GM12875 (cell line): ENCODE measurements around the gene HOXC6.

Experiments used
- H3K4me3 ChIP-seq: one replicate; pipeline ENCODE4 v1.5.1; 2011; ENCODE audit warnings: low read depth, low read length, control low read depth
- TF ChIP-seq, protein P1 (sequence below): IDR thresholded peaks from 2 replicates; pipeline ENCODE4 v1.5.1; 2011; ENCODE audit warnings: low read depth, mild to moderate bottlenecking, control low read depth, inconsistent platforms, low read length, moderate library complexity, borderline replicate concordance; ENCODE audit not compliant: insufficient read depth

HOXC6 gene

DNA sequence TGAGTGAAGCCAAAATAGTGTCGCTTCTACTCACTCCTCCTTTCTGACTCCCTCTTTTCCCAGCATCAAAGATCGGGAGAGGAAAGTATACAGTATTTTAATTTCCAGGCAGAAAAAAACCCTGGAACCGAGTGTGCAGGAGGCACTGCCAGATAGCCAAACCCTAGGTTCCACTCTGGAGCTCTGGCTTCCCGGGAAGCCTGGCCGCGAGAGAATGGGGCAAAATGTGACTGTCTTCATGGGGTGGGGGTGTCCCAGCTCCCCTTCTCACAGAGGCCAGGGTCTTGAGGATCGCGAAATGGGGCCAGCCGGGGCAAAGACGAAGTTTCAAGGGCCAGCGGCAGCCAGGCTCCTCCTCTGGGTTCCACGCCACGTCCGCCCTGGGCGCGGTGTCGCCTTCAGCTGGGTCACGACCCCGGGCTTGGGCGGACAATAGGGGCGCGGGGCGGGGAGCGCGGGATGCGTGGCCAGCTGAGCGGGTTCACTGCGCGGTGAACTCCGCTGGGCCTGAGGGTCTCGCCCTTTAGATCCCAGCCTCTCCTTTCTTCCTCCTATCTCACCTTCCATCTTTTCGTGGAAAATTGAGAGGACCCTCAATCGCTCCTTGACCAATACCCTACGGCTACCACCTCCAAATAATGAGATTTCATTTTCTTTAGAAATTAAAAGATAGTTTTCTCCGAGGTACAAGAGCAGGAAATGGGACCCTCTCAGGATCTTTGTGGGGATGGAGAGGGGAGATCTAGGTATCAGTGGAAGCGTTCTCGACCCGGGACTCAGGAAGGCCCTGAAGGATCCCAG lies 32.1 kb downstream of the HOXC6 start:
- TF ChIP-seq, protein P1, sequence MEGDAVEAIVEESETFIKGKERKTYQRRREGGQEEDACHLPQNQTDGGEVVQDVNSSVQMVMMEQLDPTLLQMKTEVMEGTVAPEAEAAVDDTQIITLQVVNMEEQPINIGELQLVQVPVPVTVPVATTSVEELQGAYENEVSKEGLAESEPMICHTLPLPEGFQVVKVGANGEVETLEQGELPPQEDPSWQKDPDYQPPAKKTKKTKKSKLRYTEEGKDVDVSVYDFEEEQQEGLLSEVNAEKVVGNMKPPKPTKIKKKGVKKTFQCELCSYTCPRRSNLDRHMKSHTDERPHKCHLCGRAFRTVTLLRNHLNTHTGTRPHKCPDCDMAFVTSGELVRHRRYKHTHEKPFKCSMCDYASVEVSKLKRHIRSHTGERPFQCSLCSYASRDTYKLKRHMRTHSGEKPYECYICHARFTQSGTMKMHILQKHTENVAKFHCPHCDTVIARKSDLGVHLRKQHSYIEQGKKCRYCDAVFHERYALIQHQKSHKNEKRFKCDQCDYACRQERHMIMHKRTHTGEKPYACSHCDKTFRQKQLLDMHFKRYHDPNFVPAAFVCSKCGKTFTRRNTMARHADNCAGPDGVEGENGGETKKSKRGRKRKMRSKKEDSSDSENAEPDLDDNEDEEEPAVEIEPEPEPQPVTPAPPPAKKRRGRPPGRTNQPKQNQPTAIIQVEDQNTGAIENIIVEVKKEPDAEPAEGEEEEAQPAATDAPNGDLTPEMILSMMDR: no peak
- no peak overlapping the region for H3K4me3 ChIP-seq

DNA sequence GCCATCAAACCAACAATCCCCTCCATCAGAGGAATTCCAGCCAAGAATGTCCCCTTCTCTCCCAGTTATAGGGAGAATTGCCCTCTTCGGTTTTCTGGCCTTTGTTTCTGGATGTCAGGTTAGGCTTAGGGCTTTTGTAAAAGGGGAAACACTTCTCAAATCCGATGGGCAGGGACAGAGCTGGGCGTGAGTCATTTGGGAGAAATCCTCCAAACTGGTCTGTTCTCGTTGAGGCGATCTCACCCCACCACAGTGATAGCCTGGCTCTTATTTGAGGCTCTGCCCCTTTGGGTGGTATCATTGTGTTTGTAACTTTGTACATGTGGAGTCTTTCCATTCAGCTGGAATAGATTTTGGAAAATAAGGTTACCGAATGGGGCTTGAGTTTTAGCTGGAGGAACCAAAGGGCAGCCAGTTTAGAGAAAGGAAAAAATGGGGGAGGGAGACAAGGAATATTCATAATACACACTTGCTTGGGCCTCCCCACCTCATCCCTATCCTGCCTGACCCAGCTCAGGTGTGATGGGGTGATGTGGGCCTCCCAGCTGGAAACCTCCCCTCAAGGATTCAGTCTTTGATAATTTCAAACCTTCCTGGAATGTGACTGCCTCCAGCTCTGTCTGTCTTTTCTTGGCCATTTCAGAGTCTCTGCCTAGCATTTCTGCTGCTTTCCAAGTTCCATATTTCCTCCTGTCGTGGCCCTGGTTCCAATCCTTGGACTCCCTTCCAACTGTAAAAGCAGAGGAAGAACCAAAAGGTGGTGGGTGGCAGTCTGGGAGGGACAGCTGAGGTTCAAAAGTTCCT lies 32.9 kb downstream of the HOXC6 start:
- TF ChIP-seq, protein P1: no peak
- no peak overlapping the region for H3K4me3 ChIP-seq

DNA sequence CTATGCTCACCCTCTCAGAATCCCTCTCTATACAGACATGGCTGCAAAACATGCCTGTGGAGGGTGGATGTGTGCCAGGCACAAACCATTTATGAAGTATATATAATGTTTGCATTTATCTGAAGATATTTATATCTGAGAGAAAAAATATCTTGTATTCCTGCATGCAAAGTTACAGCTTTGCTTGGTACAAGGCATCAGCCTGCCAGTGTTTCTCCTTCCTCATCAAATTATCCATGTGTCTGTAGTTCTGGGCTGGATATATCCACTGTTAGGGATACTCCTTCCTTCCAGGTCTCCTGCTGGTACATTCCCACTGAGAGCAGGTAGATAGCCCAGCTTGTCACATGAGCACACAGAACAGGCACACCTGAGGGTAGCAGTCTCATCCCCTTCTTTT lies 37.4 kb downstream of the HOXC6 start:
- no peak overlapping the region for H3K4me3 ChIP-seq
- TF ChIP-seq, protein P1: no peak

DNA sequence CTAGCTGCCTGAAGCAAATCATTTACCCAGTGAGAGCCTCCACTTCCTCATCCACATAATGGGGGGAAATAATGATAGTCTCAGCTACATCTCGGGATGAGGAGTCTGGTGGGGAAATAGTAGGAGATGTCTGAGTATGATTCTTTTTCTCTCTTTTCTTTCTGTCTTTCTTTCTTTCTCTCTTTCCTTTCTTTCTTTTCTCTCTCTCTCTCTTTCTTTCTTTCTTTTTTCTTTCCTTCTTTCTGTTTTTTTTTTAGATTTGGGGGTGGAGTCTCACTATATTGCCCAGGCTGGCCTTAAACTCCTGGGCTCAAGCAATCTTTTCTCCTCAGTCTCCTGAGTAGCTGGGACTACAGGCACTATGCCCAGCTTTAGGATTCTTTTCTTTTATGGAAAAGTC lies 38.2 kb downstream of the HOXC6 start:
- TF ChIP-seq, protein P1: no peak
- no peak overlapping the region for H3K4me3 ChIP-seq

DNA sequence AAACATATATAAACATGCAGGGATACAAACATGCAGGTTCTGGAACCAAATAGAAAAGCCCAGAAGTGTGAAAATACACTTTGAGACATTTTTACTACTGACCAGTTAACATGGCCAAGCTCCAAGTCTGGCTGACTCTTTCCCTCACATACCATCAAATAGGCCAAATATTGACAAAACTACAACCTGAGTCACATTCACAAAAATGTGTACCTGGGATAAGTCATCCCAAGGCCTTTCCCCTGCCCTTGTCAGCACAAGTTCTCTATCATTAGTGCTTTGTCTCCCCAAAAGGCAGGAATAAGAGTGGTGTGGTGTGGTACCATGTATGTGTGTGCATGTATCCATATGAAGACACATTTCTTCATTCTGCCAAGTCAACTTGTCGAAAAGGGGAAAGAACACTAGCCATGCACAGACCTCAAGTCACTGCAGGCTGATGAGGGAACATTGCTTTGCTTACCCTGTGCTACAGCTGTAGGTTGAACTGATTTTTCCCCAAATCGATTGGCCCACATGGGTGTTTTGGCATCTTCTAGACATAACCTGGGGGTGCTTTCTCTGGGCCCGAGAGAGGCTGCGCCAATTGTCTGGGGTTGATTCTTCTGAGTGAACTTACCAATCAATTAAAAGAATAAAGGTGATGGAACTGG lies 40.3 kb downstream of the HOXC6 start:
- no peak overlapping the region for H3K4me3 ChIP-seq
- TF ChIP-seq, protein P1: no peak

DNA sequence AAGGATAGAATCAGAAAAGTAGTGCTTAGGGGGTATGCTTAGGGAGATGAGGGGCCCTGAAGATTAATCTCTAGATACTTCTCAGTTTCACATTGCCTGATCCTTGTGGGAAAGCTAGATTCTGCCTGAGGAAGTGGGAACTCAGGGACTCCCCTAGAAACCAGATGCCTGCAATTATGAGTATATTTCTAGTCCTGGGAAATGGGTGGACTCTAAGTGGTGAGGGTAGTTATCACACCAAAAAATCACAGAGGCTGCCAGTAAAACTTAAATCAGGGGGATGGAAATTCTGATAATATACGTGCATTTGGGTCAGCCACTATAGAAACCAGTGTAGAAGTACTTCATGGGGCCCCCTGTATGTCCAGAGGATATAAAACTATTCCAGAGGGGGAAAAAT lies 43.7 kb downstream of the HOXC6 start:
- TF ChIP-seq, protein P1: no peak

More for the DNA sequence above, 43.7 kb downstream of the HOXC6 start:
- H3K4me3 ChIP-seq: no peak overlapping the region
